Measurements from ENCODE around the gene QSOX2.
A peak's percentile ranks its signal among the peaks of the same experiment; 100 is the strongest.

Gene QSOX2

DNA sequence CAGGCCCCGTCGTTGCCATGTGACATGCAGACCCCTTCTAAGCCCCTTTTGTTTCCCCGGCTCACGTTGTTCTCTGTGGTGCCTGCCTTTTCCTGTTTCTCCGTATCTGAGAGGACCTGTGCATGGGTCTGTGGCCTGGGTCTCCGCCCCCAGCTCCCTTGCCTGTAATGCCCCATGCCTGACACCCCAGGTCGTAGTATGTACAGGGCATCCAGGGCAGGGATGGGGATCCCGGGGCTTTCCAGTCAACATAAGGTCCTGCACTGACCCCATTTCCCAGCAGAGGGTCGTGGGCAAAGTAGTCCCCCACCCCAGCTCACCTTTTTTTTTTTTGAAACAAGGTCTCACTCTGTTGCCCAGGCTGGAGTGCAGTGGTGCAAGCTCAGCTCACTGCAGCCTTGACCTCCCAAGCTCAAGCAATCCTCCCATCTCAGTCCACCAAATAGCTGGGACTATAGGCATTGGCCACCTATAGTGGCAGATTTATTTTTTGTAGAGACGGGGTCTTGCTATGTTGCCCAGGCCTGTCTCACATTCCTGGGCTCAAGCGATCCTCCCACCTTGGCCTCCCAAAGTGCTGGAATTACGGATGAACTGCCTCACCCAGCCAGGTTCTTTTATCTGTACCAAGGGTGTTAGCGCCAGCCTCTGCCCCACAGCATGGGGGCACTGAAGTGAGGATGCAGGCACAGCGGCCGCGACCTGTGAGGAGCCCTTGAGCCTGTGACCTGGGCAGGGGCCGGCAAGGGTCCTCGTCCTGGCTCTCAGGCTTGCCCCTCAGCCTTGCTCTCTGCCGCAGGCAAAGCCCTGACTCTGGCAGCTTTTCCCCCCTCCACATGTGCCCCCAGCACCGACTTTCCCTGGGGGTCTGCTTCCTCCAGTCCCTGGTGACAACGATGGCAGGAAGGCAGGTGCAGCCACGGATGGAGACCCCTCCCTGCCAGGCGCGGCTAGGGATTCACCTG, 19.1 kb upstream of the QSOX2 start:
- DNase-seq: no peak

DNA sequence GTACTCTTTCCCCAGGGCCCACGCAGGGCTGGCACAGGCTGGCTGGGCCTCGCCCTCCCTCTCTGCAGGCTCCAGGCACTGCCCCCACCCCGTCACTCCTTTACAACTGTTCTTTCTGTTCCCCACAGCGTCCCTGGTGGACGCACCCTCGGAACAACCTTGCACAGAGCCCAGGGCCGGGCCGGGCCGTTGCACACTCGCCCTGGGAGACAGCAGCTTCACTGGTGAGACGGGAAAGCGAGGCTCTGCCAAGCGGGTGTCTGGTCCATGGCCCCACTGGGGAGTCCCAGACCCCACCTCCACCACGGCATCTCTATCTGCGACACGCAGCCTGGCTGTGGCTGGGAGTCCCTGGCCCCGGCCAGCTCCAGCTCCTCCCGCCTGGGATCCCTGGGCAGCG, 18.4 kb upstream of the QSOX2 start:
- no peak for DNase-seq

- no peak for DNase-seq
Measured at GRCh38 chr9:136262671-136263178, 17.1 kb upstream of the QSOX2 start.

GRCh38 chr9:136261686-136262430, 16.2 kb upstream of the QSOX2 start:
- DNase-seq: no peak

GRCh38 chr9:136260936-136261472, 15.4 kb upstream of the QSOX2 start:
- no peak for DNase-seq

DNA sequence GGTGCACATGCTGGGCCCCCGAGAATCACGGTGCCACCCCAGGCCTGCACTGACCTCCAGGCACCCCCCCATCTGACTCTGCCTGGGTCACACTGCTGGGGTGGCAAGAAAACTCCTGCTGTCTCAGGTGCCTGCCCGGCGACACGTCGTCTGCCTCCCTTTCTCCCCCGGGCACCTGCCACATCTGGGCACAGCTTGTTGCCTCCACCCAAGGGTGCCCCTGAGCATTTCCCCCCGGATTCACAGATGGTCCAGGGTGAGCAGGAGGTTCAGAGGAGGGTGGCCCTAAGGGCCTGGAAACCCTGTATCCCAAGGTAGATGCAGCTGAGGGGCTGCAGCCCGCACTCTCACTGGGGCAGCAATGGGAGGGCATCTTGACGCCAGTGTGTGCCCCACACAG, 14.9 kb upstream of the QSOX2 start:
- no peak for DNase-seq

DNA sequence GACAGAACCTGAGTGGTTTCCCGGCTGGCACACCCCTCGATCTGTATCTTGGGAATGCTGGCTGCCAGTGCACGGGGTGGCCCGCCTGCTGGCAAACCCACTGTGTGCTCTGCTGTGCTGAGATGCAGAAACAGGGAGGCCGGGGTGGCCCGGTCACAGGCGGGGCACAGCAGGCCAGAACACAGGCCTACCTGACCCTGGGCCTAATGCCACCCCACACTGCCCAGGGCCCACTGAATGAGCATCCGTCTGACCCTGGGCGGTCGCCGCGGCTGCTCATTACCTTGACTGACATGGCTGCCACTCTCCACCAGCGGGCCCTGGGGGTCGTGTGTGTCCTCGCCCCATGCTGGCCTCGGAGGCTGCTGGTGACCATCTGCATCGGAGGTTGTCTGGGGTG, 14.2 kb upstream of the QSOX2 start:
- no peak for DNase-seq

DNA sequence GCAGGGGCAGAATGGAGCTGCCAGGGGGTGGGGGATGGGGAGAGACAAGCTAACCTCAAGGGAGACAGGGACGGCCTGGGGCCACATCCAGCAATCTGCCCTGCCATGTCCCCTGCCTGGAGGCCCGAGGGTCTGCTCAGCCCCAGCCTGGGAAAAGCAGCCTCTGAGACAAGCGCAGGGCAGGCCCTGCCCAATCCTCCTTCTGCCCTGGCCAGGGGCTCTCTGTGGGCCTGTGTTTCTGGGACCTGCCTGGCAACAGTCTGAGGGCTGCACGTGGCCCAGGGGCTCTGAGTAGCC, 13.9 kb upstream of the QSOX2 start:
- DNase-seq: no peak

DNA sequence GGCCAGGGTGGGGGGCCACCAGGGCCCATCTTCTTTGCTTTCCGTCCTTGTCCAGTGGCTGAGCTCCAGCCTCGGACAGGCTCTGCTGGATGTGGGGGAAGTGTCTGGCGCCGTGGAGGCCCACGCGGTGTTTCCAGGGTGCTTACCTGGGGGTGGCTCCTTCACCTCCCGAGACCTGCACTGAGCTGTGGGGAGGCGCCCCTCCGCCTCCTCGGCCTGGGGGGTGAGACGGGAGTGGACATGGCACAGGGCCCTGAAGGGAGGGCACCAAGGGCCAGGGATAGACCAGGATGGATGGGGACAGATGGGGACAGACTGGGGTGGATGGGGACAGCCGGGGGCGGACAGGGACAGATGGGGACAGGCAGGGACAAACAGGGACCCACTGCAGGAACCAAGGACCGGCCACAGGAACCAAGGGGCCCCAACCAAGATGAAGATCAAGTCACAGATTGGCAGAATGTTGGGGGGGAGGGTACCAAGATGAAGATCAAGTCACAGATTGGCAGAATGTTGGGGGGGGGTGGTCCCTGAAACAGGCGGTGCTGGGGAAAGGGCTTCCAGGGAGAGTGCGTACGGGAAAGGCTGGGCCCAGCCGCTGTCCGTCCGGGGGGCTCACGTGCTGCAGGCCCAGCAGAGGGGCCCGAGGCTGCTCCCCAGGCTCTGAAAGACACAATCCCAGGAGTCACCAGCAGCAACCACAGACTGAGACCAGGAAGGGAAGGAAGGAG, 13.3 kb upstream of the QSOX2 start:
- DNase-seq: no peak

DNA sequence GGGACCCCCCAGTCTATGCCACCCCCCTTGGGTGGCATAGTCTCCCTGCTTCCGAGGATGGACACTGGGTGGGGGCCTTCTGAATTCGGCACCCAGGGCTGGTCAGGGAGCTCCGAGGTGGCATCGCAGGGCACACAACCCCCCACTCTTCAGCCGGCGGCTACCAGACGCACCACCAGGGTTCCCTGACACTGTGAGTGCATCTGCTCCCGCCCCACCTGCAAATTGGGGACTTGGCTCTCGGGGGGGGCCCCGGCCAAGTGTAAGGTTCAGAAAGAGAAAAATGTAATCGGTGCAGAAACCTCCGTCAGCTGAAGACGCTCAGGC, 12.7 kb upstream of the QSOX2 start:
- DNase-seq: no peak

DNA sequence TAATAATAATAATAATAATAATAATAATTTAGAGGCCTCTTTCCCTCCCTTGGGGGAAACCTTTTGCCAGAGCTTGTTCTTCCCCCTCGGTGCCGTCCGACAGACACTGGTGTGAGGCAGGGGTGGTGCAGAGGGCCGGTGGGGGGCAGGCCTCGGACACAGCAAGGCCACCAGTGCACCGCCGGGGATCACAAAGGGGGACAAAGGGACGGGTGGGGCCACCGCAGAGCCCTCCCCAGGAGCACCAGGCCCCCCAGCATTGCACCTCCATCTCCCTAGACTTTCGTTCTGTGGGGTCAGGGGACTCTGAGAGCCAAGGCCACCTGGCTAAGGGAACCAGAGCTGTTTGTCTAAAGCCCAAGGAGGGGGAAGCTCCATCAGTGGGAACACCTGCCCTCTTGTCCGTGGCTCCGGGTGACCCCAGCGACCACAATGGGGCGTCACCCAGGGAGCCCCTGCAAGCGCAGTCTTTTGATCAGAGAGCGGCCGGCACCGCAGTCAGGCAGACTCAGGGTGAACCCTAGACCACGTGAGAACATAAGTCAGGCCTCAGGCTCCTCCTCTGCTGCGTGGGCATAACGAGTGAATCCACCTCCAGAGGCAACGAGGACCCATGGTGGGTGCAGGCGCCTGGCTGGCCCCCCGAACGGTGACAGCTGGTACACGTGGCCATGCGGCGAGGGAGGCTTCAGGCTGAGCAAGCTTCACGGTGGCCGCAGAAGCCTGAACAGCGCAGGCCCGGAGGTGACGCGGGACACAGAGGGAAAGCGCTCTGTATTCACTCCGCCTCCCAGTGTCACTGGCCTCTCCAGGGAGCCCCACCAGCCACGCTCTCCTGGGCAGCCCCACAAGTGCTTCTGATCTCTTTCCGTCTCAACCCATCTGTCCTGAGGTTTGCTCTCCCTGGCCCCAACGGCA, 12.0 kb upstream of the QSOX2 start:
- DNase-seq: no peak

- DNase-seq: no peak
Measured at GRCh38 chr9:136255896-136256890, 10.6 kb upstream of the QSOX2 start.

DNA sequence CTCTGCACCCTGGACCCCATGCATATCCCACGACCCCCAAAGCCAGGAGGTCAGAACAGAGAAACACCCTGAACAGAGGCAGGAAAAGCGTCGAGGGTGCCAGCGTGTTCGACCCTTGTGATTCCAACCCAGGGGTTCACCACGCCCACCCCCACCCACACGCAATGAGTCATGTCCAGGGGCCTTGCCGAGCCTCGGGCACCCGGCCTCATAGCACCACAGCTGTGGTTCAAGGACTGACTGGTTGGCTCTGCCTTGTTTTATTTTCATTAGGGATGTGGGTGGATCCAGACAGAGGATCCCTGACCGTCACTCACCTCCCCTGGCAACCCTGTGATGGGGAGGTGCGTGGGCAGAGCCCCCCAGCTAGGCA, 9.5 kb upstream of the QSOX2 start:
- DNase-seq: peak; percentile 30

DNA sequence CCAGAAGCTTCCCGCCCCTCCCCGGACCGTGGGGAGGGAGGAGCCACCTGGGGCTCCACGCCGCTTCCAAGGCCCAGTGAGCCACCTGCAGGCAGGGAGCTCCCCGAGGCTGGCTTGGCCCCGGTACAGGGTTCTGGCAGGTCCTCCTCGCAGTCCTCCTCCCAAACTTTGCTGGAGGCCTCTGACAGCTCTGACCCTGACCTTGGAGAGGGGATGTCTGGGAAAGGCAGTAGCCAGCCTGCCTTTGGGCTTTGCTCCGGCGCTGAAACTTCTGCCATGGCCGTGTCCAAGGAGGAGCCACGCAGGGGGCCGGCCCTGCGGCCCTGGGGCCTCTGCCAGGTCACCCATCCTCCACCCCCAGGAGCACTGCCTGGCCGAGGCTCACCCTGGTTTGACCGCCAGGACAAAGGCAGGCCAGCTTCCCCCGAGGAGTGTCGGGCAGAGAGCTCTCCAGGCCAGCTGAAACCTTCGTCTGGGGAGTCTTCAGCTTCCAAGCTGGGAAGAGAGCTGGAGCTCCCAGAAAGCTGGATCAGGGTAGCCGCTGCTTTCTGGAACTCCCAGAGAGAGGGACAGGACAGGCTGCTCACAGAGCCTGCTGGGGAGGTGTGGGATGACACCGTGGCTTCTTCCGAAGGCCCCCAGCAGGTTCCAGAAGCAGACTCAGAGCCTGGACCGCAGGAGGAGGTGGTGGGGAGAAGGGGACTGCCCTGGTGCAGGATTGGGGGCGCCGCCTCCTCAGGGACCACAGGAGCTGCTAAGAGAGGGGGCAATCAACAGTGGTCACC, 9.0 kb upstream of the QSOX2 start:
- DNase-seq: no peak

DNA sequence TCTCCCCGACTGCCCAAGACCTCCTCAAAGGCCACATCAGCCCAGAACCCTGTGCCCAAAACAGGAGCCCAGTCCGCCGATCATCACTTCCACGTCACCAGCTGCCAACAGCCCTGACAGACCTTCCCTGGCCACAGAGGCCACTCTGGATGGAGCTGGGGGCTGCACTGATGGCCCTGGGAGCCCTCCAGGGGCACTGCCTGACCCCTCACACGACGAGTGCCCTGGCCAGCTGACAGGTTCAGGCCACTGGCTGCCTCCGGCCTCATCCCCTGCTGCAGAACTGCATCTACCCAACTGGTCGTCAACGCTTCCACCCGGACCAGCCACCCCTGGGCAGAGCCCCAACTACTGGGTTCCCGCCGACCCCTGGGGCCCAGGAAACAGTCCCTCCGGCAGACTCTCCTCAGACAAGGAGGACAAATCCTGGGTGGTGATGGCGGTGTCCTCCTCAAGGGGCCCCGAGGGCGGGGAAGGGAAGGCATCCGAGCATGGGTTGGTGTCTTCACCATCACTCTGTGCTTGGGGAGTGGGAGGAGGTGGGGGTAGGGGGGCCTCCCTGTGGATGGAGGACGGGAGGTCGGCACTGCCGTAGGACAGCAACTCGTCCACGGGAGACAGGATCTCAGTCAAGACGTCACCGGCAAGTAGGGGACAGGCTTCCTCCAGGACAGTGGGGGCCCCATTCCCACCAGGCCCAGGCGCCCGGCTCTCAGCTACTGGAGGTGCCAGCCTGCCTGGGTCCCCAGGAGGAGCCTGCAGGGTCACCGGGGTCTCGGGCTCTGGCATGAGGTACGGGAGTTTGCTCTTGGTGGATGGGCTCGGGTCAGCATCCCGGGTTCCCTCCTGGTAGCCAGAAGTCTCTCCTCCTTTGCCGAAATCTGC, 7.9 kb upstream of the QSOX2 start:
- no peak for DNase-seq

DNA sequence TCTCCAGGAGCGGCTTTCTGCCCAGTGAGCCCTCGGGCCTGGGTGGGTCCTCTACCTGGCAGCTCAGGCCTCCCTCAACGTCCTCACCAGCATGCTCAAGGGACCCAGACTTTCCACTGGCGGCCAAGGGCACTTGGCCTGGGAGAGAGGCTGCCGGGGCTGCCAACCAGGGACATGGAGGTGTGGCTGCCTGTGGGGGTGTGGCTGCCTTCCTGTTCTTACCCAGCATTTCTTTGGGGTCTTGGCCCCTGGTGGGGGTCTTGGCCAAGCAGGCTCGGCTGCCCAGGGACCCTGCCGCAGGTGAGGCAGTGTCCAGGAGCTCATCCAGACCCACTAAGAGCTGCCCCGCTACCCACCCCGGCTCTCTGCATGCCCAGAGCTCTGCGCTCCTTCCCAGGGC, 7.2 kb upstream of the QSOX2 start:
- no peak for DNase-seq

DNA sequence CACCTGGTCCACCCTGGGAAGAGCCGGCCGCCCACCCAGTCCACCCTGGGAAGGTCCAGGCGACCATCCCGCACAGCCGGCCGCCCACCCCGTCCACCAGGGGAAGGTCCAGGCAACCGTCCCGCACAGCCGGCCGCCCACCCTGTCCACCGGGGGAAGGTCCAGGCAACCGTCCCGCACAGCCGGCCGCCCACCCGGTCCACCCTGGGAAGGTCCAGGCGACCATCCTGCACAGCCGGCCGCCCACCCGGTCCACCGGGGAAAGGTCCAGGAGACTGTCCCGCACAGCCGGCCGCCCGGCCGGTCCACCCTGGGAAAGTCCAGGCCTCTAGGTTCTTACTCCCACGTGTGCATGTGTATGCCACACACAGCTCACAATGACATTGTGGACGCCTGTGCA, 6.7 kb upstream of the QSOX2 start:
- no peak for DNase-seq

DNA sequence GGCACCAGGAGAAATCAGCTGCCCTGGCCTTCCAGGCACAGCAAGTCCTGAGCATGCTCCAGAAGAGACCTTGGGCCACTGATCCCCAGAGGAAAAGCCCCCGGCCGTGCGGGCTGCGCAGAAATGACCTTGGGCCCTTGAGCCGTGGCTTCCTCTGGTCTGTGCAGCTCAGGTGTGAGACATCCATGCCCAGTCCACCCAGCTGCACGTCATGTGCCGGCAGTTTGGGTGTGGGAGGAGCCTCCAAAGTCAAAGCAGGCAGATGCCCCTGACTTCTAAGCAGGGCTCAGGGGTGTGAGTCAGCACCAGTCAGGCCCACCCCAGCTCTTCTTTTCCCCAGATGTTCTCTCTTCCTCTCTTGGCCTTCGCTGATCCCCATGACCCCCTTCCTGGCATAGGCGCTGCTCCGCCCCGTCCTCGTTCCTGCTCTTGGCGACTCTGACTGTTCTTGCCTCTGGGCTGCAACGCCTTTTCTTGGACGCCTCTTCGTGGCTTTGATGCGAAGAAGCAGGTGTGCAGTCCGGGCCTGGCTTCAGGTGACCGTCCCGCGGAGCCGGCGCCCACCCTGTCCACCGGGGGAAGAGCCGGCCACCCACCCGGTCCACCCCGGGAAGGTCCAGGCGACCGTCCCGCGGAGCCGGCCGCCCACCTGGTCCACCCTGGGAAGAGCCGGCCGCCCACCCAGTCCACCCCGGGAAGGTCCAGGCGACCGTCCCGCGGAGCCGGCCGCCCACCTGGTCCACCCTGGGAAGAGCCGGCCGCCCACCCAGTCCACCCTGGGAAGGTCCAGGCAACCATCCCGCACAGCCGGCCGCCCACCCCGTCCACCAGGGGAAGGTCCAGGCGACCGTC, 5.9 kb upstream of the QSOX2 start:
- DNase-seq: no peak

Data from fibroblast of skin of back (primary cell).